SK-N-SH treated with all-trans-retinoic acid at 6 μM for 48 hours (cell line): Measurements from ENCODE around the gene TLCD2.

Experiments
- ATAC-seq: fragments of 200-7000 bp; cut with Tn5 transposase; 3 replicates; pipeline ENCODE4 v1.9.1; 2020; ENCODE audit warnings: mild to moderate bottlenecking, moderate library complexity
- BACH2 ChIP-seq: fragments of 250-450 bp; sonication (Bioruptor Pico); IDR thresholded peaks from 2 replicates; pipeline ENCODE4 v1.9.0; 2021; ENCODE audit warnings: mild to moderate bottlenecking, borderline replicate concordance
- CSRNP3 ChIP-seq: fragments of 250-450 bp; sonication (Bioruptor Pico); IDR thresholded peaks from 2 replicates; pipeline ENCODE4 v1.5.1; 2021; ENCODE audit warnings: mild to moderate bottlenecking, moderate library complexity
- ESRRG ChIP-seq: fragments of 250-450 bp; sonication (Bioruptor Pico); IDR thresholded peaks from 2 replicates; pipeline ENCODE4 v1.6.1; 2021; ENCODE audit warnings: mild to moderate bottlenecking
- GLIS3 ChIP-seq: fragments of 250-450 bp; sonication (Bioruptor Pico); IDR thresholded peaks from 2 replicates; pipeline ENCODE4 v1.5.0; 2020; ENCODE audit warnings: mild to moderate bottlenecking, moderate library complexity
- ISL1 ChIP-seq: fragments of 250-450 bp; sonication (Bioruptor Pico); IDR thresholded peaks from 2 replicates; pipeline ENCODE4 v2.1.2; 2022; ENCODE audit warnings: mild to moderate bottlenecking, moderate library complexity
- PATZ1 ChIP-seq: fragments of 250-450 bp; sonication (Bioruptor Pico); IDR thresholded peaks from 2 replicates; pipeline ENCODE4 v1.8.0; 2020; ENCODE audit warnings: mild to moderate bottlenecking, moderate library complexity, borderline replicate concordance
- POU6F1 ChIP-seq: fragments of 250-450 bp; sonication (Bioruptor Pico); IDR thresholded peaks from 2 replicates; pipeline ENCODE4 v1.8.0; 2021; ENCODE audit warnings: low read depth, mild to moderate bottlenecking, moderate library complexity, borderline replicate concordance
- PPARA ChIP-seq: fragments of 250-450 bp; sonication (Bioruptor Pico); IDR thresholded peaks from 2 replicates; pipeline ENCODE4 v1.5.0; 2020; ENCODE audit warnings: mild to moderate bottlenecking, borderline replicate concordance
- RARB ChIP-seq: fragments of 250-450 bp; sonication (Bioruptor Pico); IDR thresholded peaks from 2 replicates; pipeline ENCODE4 v1.8.0; 2021; ENCODE audit warnings: mild to moderate bottlenecking, moderate library complexity
- SNAI2 ChIP-seq: fragments of 250-450 bp; sonication (Bioruptor Pico); IDR thresholded peaks from 2 replicates; pipeline ENCODE4 v1.5.0; 2020; ENCODE audit warnings: mild to moderate bottlenecking, moderate library complexity
- TCF4 ChIP-seq: fragments of 250-450 bp; sonication (Bioruptor Pico); IDR thresholded peaks from 2 replicates; pipeline ENCODE4 v1.8.0; 2021; ENCODE audit warnings: mild to moderate bottlenecking, moderate library complexity, borderline replicate concordance
- TOX ChIP-seq: fragments of 250-450 bp; sonication (Bioruptor Pico); IDR thresholded peaks from 2 replicates; pipeline ENCODE4 v1.8.0; 2021; ENCODE audit warnings: mild to moderate bottlenecking, moderate library complexity, borderline replicate concordance
- TSHZ2 ChIP-seq: fragments of 250-450 bp; sonication (Bioruptor Pico); IDR thresholded peaks from 2 replicates; pipeline ENCODE4 v1.5.0; 2020; ENCODE audit warnings: mild to moderate bottlenecking, moderate library complexity
- ZFP3 ChIP-seq: fragments of 250-450 bp; sonication (Bioruptor Pico); IDR thresholded peaks from 2 replicates; pipeline ENCODE4 v1.5.0; 2020; ENCODE audit warnings: mild to moderate bottlenecking, moderate library complexity
- ZFP30 ChIP-seq: fragments of 450-650 bp; formaldehyde crosslinking; IDR thresholded peaks from 2 replicates; pipeline ENCODE4 v1.5.0; 2022; ENCODE audit warnings: mild to moderate bottlenecking, moderate library complexity
- ZNF565 ChIP-seq: fragments of 450-650 bp; formaldehyde crosslinking; conservative IDR thresholded peaks from 2 replicates; pipeline ENCODE4 v1.5.0; 2020; ENCODE audit warnings: low read depth, mild to moderate bottlenecking, moderate library complexity
- ZNF70 ChIP-seq: fragments of 450-650 bp; formaldehyde crosslinking; IDR thresholded peaks from 2 replicates; pipeline ENCODE4 v1.5.0; 2020; ENCODE audit warnings: mild to moderate bottlenecking, moderate library complexity

The TLCD2 gene

GRCh38 chr17:1732833-1733321, 22.7 kb upstream of the TLCD2 start:
- no peak for TF ChIP-seq ZFP30 (CRISPR knock-in tag)
- no peak for ATAC-seq

GRCh38 chr17:1732241-1732832, 22.2 kb upstream of the TLCD2 start:
- ATAC-seq, result no peak

GRCh38 chr17:1731194-1731506, 21.0 kb upstream of the TLCD2 start:
- ATAC-seq, result no peak
- TF ChIP-seq ZFP3, result no peak
- TF ChIP-seq ZFP30 (CRISPR knock-in tag), result no peak
- TF ChIP-seq TCF4 (CRISPR knock-in tag), result no peak
- TF ChIP-seq POU6F1 (CRISPR knock-in tag), result no peak
- TF ChIP-seq ZNF565 (CRISPR knock-in tag), result no peak
- no peak for TF ChIP-seq ZNF70 (CRISPR knock-in tag)
- no peak for TF ChIP-seq PPARA

More at GRCh38 chr17:1732241-1732832, 22.2 kb upstream of the TLCD2 start:
- TF ChIP-seq POU6F1 (CRISPR knock-in tag), result no peak
- TF ChIP-seq TOX (CRISPR knock-in tag), result no peak
- TF ChIP-seq ZFP30 (CRISPR knock-in tag), result no peak
- no peak for TF ChIP-seq TSHZ2 (CRISPR knock-in tag)
- no peak for TF ChIP-seq RARB (CRISPR knock-in tag)
- TF ChIP-seq ISL1, result no peak
- no peak for TF ChIP-seq ZNF565 (CRISPR knock-in tag)
- no peak for TF ChIP-seq CSRNP3 (CRISPR knock-in tag)
- TF ChIP-seq SNAI2 (CRISPR knock-in tag), result no peak

- ATAC-seq, result peak; percentile 42
- no peak for TF ChIP-seq ZNF70 (CRISPR knock-in tag)
- TF ChIP-seq GLIS3, result no peak
- TF ChIP-seq ISL1, result no peak
- TF ChIP-seq CSRNP3 (CRISPR knock-in tag), result no peak
- TF ChIP-seq PATZ1, result no peak
- no peak for TF ChIP-seq PPARA
- TF ChIP-seq ZNF565 (CRISPR knock-in tag), result no peak
- TF ChIP-seq TOX (CRISPR knock-in tag), result no peak
- no peak for TF ChIP-seq BACH2
- no peak for TF ChIP-seq SNAI2 (CRISPR knock-in tag)
- TF ChIP-seq ZFP3, result no peak
- TF ChIP-seq RARB (CRISPR knock-in tag), result no peak
- TF ChIP-seq ESRRG (CRISPR knock-in tag), result no peak
Observed at GRCh38 chr17:1730326-1731193, 20.4 kb upstream of the TLCD2 start.
